Measurements from ENCODE around the gene HSBP1L1. TPM values are rescaled to one million over a fixed set of nuclear protein-coding genes. Genes with fewer than 3 reads are reported as not detected.

HSBP1L1 gene
- polyA plus RNA-seq, 1 donor, result 4.1 TPM

- no peak for DNase-seq
Measured at GRCh38 chr18:79930020-79930642, 34.3 kb upstream of the HSBP1L1 start.

DNA sequence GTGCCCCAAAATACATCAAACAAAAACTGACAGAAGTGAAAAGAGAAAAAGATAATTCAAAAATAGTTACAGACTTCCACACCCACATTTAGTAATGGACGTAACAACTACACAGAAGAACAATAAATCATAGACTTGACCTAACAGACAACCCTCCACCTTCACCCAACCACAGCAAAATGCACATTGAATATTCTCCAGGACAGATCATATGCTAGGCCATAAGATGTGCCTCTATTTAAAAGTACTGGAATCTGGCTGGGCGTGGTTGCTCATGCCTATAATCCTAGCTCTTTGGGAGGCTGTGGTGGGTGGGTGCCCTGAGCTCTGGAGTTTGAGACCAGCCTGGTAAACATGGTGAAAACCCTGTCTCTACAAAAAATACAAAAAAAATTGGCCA lies 33.0 kb upstream of the HSBP1L1 start:
- DNase-seq, result no peak

DNA sequence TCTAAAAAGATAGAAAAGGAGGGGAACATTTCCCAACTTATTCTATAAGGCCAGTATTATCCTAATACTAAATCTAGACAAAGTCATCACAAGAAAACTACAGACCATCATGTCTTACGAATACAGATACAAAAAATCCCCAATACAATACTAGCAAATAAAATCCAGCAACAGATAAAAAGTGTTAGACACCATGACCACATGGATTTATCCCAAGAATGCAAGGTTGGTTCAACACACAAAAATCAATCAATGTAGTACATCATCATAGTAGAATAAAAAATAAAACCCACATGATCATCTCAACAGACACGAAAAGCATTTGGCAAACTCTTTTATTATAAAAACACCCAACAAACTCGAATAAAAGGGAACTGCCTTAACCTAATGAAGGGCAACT lies 31.5 kb upstream of the HSBP1L1 start:
- no peak for DNase-seq

GRCh38 chr18:79933765-79934164 lies 30.7 kb upstream of the HSBP1L1 start:
- no peak for DNase-seq

DNA sequence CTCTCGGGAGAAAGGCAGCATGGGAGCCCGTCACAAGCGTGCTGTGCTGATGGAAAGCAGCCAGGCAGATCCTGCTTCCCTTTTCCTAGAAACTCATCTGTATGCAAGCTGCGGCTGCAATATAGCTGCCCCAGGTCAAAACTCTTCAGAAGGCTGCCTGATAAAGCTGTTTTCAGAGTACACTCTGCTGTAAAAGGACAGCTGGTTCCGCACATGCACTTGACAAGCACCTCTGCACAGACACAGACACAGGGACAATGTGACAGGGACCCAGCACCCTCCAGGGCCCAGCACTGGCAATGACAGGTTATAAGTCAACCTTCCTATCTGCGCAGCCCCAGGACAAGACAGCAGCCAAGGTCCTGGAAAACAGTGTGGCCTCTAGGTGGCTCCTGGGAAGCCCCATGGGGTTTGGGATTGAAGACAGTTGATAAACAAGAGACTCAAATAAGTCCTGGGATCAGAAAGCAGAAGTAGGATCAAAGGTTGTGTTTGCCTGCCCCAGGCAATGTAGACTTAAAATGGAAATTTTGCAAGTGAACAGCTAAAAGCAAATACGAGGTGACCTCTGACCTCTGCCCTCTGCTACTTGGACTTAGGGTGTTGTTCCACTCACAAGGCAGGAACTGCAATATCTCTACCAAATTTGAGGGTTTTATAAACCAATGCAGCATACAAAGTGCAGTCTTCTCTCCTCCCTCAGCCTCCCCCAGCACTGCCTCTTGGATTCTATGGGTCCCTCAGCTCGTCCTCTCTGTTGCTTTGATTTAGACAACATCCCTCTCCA lies 29.9 kb upstream of the HSBP1L1 start:
- no peak for DNase-seq

DNA sequence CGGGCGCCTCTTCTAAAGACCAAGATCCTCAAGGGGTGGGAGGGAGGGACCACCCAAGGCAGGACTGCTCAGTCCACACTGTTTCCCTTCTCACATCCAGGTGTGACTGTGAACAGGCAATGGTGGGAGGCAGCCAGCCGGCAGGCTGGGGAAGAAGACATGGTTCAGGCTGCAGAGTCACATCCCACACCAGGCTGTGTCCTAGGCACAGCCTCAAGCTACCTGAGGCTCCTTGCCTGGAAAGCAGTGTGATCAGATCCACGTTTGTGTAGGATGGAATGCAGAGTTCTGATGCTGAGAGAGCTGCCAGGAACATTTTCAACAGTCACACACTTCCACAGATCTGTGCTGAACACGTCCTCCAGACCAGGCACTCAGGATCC lies 29.4 kb upstream of the HSBP1L1 start:
- no peak for DNase-seq

GRCh38 chr18:79935499-79935898 lies 28.9 kb upstream of the HSBP1L1 start:
- DNase-seq, result no peak

DNA sequence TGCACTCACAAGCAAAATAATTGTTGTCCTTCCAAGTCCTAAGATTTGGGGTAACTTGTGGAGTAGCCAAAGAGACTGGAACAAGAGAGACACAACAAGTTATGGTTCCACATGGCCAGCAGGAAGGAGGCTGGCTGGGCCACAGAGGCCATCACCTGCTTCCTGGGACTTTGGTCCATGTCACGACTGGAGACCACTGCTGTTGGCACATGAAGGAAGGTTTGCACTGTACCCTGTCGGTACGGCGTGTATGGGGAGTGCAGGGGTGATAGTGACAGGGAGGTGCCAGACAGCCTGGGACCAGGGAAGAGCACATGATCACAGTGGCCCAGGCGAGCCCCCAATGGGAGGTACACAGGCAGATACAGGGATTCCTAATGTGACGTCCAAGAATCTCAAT lies 28.5 kb upstream of the HSBP1L1 start:
- no peak for DNase-seq

GRCh38 chr18:79936641-79937040 lies 27.8 kb upstream of the HSBP1L1 start:
- no peak for DNase-seq

DNA sequence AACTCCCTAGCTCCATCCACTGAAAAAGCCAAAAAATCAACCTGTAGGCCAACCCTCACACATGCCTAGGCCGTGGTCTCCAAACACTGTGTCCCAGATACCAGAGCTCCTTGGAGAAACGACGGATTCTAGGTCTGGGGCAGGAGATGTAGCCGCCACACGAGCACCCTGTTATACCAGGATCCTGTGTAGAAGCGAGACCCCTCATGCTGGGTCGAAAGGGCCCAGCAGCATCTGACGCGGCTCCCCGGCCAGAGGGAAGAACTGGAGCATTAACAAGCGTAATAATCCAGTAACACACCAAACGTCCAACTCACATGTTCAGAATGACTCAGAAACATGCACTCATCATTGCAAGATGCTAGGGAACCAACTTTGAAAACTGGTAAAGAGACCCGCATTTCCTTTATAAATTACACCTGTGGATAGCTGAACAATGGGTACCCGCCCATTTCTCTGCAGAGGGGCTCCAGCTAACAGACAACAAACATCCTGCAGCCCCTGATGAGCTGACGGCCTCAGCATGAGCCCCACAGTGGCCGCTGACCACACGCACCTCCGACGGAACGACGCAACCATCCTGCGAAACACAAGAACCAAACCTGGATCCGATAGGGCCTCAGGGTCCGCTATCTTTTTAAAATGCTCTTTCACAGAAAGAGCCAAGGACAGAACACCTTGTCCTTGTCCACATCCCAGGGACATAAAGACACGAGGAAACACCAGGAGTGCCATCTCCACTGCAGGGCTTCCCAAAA lies 27.2 kb upstream of the HSBP1L1 start:
- DNase-seq, result no peak

GRCh38 chr18:79938196-79938595 lies 26.2 kb upstream of the HSBP1L1 start:
- DNase-seq, result no peak

- no peak for DNase-seq
Measured at GRCh38 chr18:79939096-79939495, 25.3 kb upstream of the HSBP1L1 start.

GRCh38 chr18:79940126-79940813 lies 24.2 kb upstream of the HSBP1L1 start:
- no peak for DNase-seq

GRCh38 chr18:79940814-79941472 lies 23.5 kb upstream of the HSBP1L1 start:
- no peak for DNase-seq

GRCh38 chr18:79941473-79942119 lies 22.8 kb upstream of the HSBP1L1 start:
- DNase-seq, result no peak

- no peak for DNase-seq
Measured at GRCh38 chr18:79942211-79942610, 22.2 kb upstream of the HSBP1L1 start.

GRCh38 chr18:79942786-79943607 lies 21.4 kb upstream of the HSBP1L1 start:
- DNase-seq, result no peak

DNA sequence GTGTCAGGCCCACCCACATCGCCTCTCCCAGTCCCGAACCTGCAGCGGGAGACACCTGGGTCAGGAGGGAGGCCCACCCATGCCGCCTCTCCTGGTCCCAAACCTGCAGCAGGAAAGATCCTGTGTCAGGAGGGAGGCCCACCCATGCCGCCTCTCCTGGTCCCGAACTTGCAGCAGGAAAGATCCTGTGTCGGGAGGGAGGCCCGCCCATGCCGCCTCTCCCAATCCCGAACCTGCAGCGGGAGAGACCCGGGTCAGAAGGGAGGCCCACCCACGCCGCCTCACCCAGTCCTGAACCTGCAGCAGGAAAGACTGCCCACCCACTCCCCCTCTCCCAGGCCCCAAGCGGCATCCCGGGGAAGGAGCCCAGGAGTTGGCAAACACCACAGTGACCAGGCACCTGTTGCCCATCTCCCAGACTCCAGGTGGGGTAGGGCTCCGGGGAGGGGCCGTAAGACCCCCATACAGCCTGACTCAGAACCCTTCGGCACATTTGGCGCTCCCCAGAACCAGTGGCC lies 20.8 kb upstream of the HSBP1L1 start:
- no peak for DNase-seq

- no peak for DNase-seq
Measured at GRCh38 chr18:79944126-79944731, 20.2 kb upstream of the HSBP1L1 start.

GRCh38 chr18:79944746-79945117 lies 19.7 kb upstream of the HSBP1L1 start:
- DNase-seq, result no peak
